Measurements from ENCODE around the gene TMEM14C.

DNA sequence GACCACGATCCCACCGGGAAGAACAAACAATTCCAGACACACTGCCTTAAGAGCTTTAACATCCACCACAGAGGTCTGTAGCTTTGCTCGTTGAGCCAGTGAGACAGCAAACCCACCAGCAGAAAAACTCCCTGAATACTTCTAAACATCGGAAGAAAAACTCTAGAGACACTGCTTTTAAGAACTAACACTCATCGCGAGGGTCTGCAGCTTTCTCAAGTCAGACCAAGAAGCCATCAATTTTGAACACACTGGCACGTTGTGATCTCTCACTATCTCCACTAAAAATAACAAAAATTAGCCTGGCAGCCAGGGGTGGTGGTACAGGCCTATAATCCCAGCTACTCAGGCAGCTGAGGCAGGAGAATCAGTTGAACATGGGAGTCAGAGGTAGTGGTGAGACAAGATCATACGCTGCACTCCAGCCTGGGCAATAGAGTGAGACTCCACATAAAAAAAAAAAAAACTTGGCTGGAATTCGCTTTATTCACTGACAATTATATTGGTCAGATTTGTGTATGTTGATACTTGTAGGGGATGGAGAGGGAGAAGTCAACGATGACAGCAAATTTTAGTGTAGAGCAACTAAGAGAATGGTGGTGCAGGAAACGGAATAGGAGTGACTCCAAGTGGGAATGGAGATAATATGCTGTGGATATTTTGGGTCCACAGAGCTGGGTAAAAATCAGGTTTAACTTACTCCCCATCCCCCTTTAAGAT is 860 bp upstream of the TMEM14C start:
- TF ChIP-seq, protein P1, sequence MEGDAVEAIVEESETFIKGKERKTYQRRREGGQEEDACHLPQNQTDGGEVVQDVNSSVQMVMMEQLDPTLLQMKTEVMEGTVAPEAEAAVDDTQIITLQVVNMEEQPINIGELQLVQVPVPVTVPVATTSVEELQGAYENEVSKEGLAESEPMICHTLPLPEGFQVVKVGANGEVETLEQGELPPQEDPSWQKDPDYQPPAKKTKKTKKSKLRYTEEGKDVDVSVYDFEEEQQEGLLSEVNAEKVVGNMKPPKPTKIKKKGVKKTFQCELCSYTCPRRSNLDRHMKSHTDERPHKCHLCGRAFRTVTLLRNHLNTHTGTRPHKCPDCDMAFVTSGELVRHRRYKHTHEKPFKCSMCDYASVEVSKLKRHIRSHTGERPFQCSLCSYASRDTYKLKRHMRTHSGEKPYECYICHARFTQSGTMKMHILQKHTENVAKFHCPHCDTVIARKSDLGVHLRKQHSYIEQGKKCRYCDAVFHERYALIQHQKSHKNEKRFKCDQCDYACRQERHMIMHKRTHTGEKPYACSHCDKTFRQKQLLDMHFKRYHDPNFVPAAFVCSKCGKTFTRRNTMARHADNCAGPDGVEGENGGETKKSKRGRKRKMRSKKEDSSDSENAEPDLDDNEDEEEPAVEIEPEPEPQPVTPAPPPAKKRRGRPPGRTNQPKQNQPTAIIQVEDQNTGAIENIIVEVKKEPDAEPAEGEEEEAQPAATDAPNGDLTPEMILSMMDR (IDR thresholded peaks at IDR 0.05; ENCODE audit: low read depth, low read length) = no peak
- TF ChIP-seq, protein P2, sequence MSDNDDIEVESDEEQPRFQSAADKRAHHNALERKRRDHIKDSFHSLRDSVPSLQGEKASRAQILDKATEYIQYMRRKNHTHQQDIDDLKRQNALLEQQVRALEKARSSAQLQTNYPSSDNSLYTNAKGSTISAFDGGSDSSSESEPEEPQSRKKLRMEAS (IDR thresholded peaks at IDR 0.05; ENCODE audit: low read depth, low read length) = no peak
- TF ChIP-seq POLR2A (IDR thresholded peaks at IDR 0.05; ENCODE audit: extremely low read depth, insufficient read length) (no peak), MYC (IDR thresholded peaks at IDR 0.05; ENCODE audit: low read depth, low read length) (no peak)
